Effector CD4-positive, alpha-beta T cell (primary cell): ENCODE measurements around the gene COL23A1.
A peak's percentile ranks its signal among the peaks of the same experiment; 100 is the strongest.

Source experiments
- DNase-seq: peaks from one replicate; pipeline ENCODE4 v3.0.0-alpha.2; 2020

Gene COL23A1

DNA sequence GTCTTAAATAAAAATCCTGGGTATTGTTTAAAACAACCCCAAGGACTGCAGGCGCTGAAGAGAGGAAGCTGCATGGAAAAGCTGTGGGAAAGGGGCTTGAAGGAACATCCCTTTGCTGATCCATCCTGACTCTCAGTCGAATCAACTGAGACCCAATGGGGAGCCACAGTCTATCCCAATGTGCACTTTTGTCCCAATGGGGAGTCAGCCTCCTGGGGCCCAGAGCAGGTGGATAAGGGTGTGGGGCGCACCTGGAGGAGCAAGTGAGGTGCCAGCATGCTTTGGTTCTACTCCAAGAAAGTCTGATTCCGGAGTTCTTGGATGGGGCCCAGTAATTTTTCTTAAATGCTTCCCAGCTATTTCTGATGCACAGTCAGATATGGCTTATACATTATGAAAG, 118.1 kb downstream of the COL23A1 start:
- no peak for DNase-seq

DNA sequence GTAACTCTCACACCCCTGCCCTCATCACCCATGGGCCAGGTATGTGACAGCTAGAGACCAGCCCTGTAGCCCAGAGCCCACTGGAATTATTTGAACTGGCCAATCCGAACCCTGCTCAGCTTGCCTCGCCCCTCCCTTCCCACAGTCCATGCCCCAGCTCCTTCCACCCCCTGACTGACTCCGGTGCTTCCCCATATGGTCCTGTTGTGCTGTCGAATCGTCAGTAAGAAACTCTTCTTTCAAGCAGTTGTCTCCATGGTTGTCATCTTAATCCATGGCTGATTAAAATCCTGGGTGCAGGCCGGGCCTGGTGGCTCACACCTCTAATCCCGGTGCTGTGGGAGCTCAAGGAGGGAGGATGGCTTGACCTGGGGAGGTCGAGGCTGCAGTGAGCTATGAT, 118.5 kb downstream of the COL23A1 start:
- DNase-seq = no peak

DNA sequence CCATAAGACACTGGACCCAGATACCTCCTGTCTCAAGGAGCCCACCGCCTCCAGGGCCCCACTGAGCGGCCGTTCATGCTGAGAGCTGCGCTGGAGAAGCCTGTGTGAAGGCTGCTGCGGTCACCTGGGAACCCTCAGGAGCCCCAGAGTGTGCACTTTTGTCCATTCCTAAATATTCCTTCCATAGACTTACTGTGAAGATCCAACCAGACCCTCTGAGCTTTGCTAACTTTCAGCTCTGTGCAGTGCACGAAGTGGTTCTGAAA, 119.5 kb downstream of the COL23A1 start:
- DNase-seq = no peak

DNA sequence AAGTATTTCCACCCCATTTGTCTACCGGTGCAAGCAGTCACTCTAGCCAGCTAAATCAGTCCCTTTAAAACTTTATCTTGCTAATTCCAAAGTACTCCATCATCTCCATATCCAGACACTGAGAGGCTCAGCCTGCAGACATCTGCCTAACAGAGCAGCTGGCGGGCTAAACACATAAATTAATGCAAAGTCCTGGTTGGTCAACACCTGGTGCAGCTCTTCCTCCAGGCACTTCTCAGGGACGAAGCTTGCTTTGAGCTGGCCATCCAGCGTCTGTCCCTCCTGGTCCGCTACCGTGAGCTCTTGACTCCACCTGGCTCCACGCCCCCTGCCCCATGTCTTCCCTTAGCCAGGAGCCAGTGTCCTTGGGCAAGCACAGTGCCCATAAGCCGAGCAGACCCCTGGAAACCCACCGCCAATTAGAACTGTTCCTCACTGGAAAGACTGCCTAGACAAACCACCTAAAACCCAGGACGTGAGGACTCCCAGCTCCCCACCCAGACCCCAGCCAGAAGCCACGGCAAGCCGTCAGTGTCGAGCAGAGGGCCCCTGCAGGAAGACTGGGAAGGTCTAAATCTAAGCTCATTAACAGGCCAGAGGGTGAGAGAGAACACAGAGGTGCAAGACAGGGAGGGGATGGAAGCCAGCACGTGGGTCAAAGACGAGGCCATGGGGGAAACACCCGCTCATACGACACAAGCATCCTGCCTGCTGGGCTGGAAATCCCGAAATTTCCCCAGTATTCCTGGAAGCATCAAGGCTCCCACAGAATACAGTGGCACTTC, 120.0 kb downstream of the COL23A1 start:
- DNase-seq = no peak

DNA sequence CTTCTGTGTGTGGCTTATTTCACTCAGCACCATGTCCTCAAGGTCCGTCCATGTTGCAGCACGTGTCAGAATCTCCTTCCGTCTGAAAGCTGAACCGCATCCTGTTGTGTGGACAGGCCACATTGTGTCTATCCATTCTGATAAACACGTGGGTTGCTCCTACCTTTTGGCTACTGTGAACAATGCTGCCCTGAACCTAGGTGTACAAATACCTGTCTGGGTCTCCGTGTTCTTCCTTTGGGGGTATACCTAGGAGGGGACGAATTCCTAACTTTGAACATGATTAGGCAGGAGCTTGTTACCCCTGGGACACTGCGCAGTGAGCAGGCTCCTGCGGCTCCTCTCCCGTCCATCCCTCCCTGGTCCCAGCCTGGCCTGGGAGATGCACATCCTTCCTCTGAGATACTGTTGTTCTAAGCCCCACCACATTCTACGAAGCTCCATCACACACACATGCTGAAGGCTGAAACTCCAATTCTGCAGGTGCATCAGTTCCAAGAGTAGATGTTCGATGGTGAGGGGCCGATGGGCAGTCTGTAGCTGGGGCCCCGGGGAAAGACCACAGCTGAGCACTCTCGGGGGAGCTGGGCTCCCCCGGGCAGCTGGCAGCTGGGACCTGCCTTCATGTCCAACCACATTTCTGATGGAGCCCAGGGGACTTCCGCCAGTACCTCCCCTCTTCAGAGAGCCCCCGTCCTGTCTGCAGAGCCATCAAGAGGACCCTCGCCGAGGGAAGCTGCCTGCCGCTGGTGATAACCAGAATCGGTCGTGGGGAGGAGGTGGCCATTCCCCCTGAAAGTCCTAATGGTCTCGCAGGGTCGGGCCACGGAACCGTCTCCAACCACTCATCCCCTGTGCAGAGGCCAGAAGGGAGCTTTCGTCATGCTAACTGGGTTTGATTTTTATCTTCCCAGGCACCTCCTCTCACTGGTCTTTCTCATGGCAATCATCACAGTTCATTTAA, 120.9 kb downstream of the COL23A1 start:
- no peak for DNase-seq

DNA sequence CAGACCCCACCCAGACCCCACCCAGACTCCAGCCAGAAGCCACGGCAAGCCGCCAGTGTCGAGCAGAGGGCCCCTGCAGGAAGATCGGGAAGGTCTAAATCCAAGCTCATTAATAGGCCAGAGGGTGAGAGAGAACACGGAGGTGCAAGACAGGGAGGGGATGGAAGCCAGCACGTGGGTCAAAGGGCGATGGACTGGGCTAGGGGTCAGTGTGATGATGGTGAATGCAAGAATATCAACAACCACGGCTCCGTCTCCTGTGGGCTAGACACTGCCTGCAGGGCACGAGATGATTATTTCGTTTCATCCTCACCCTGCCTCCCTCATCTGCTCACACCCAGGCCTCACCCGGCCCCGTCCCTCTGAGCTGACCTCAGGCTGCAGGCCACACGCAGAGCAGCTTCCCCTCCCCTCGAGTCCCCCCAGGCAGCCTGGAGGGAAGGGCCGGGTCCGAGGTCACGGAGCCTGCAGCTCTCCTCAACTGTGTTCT, 122.0 kb downstream of the COL23A1 start:
- no peak for DNase-seq

DNA sequence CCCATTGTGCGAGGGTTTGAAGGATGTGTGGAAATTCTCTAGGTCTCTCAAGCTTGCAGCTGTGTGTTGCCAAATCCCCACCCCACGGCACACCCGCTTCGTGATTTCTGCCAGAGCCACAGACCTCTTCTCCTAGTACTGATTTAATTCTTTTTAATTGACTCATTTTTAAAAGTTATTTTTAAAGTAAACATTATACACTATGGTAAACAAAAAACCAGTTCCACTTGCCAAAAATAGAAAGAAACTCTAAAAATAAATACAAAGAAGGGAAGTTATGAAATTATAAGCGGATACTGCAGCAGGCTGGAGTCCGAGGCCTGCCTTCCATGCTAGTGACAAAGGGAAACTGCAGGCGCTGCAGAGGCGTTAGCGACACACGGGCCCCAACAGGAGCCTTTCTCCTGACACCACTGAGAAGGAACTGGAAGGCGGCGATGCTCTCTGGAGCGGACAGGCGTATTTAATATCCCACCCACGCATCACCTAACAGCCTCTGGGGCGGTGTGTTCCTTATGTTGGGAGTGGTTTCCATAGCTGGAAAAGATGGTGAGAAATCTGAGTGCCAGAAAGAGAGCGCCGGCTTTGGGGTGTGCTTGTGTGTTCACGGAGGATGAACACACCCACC, 122.5 kb downstream of the COL23A1 start:
- DNase-seq = no peak

DNA sequence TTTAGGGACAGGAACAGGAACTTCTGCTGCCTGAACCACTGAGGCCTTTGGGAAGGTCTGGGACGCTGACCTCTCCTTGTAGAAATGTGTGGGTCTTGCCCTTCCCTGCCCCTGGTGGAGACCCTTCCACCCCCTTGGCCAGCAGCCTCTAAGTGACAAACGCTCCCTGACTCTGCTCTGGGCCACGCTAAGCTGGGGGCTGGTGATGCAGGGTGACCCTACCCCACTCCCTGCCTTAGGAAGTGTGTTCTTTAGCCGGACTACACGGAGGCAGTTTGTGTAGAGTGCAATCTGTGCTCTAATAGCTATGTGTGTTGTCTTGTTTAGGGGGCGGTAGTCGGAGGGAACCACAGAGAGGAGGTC, 123.0 kb downstream of the COL23A1 start:
- no peak for DNase-seq

DNA sequence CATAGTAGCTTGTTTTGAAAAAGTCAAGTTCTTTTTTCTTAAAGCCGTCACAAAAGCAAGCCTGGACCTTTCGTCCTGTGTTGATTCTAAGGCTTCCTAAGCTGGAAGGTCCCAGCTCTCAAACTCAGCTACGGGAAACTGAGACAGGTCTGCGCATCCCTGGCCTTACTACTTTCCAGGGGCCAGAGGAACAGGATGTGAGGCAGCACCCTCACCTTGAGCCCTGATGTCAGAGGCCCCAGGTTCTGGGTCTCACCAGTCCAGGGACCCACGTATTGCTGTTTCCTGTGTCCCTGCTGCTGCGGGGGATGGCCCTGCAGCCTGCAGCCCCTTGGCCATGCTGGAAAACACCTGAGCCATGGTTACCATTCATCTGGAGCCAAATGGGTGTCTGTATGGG, 123.9 kb downstream of the COL23A1 start:
- no peak for DNase-seq

DNA sequence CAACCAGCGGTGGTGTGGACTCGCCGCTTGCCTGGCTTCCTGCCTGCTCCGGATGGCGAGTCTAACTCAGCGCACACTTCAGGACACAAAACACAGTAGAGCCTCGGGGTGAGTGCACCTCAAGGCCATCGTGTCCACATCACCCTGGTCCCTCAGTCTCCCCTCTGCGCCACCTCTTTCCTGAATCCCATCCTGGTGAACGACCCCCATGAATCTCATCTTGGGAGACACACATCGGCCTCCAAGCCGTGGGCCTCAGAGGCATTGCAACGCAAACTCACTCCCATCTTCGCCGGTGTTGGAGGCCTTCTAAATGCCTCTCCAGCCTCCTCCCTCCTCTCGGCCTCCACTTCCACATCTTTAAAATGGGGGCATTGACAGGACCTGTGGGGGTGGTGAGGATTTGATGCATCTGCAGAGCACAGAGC, 124.3 kb downstream of the COL23A1 start:
- no peak for DNase-seq

DNA sequence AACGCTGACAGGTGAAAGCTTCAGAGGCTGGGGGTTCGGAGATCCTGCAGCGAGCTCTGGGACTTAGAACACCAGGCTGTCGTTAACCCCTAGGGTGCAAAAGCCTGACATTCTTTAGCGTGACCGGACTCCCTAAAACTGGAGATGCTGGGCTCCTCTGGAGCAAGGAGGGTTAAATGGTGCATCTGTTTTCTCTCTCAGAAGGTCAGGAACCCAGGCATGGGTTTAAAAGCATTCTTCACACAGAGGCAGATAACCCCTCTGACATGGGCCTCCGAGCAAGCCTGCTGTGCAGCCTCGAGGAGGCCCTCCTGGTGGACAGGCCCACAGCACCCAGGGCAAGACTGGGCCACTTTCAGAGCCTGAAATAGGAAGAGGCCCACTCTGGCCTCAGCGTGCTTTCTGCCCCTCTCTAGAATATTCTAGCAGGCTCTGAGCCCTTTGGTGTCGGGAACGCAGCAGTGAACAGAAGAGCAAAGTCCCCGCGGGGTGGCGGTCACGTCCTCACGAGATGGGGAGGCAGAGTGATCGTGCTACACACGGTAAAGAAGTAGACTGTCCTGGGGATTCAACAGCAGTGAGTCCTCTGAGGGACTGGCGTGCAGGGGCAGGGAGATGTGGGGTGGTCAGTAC, 124.8 kb downstream of the COL23A1 start:
- DNase-seq = no peak

DNA sequence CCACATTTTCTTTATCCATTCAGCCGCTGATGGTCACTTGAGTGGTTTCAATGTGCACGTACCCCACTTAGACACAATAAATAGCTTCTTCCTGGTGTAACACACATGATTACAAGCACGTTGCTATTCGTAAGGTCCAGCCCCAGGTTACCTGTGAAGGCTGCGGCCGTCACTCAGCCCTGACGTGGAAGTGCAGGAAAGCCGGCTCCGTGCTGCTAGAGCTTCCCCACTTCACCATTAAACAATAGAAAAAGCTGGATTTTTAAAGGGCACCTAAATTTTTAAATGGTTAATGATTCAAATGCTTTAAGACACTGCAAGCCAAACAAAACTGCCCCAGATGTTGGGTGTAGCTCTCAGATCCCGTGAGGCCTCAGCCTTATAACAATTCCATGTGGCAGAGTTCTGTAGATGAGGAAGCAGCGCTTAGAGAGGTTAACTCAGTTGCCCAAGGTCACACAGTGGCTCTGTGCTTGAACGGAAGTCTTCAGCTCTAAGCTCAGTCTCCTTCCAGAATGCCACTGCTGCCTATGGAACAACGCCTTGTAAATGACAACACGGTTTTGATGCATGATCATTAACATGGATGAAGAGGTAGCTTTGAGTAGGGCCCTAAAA, 125.7 kb downstream of the COL23A1 start:
- no peak for DNase-seq

DNA sequence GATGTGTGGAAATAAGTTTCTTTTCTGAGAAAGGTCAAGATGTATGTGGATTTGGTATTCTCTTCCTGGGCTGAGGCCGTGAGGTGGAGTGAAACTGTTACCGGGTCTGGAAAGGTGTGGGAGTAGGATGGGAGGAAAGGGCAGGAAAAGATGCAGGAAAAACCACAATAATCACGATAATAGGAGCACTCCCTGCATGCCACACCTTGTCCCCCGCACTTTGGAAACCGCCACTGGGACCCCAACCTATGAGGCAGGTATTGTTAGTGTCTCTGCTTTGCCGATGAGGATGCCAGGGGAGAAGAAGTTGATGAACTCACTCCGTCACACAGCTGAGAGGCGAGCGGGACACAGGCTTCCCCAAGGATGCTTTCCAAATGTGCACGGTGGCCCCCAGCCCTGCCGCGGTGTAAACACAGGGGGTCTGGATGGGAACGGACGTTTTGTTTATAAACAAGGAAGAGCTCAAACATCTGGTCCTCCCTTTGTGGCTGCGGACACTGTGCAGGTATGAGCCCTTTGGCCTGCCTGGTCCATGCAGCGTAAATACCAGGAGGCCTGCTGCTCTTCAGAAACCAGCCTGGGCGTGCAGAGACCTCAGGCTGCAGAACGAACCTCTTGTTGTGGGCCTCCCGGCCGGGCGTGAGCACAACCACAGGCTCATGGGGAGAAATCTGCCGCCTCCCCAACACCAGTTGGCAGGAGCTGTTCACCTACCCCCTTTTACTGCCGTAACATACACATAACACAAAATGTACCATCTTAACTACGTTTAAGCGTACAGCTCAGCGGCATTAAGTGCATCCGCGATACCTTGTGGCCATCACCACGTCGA, 126.7 kb downstream of the COL23A1 start:
- no peak for DNase-seq

DNA sequence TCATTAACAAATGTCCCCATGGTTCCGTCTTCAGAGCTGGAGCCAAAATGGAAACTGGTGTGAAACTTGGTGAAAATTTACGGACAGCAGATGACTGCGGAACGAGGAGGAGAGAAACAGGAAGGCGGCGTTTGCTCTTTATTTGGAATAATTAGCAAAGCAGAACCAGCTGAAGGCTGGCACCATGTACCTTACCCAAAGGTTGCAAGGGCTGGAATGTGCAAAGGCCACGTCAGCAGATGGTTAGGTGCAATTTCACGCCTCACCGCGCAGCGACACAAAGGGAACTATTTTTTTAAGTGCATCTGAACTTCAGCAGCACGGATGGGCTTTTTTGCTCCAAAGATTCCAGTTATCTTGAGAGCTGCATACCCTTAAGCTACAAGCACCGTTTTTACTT, 127.4 kb downstream of the COL23A1 start:
- no peak for DNase-seq

DNA sequence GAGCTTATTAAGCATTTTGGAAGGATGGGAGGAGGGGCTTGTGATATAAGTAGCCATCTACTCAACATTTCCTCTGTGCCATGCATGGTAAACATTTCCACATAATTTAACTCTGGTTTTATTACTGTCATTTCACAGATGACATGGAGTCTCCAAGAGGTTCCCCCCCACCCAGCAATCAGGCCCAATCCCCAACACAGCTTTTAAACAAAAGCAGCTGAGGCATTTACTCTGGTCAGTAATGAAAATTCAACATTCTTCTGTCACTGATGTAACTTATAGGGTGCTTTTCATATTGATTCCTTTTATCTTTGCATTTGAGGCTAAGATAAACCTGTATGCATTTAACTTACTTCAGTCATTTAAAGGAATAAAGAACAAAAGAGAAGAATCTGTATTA, 128.1 kb downstream of the COL23A1 start:
- no peak for DNase-seq

DNA sequence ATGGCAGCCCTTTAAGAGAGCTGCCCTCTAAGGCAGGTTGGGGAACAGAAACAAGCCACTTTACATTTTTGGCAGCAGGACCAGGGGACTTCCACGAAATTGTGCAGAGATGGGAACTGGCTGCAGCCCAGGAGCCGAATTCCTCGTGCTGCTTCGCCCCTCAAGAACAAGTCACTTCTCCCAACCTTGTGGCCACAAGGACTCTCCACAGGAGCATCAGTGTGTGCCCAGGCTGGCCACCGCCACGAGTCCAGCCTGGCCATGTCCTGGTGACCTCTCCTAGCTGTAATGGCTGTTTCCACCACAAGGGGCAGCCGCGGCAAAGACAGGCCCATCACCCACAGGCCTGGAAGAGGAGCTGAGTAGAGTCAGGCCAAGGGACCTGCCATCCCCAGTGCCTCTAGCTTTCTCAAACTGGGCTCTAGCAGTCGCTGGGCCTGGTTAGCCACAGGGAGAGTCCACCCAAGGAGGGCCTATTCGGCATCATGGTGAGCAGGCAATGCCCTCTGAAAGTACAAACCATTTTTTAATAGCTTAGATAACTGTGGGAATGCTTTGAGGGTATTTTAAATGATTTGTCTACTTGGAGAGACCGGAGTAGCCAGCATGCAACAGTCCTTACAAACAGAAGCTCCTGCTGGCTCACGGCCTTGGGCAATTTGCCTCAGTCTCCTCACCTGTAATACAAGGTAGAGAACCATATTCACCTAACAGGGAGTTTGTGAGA, 129.0 kb downstream of the COL23A1 start:
- peak; percentile 9 for DNase-seq

DNA sequence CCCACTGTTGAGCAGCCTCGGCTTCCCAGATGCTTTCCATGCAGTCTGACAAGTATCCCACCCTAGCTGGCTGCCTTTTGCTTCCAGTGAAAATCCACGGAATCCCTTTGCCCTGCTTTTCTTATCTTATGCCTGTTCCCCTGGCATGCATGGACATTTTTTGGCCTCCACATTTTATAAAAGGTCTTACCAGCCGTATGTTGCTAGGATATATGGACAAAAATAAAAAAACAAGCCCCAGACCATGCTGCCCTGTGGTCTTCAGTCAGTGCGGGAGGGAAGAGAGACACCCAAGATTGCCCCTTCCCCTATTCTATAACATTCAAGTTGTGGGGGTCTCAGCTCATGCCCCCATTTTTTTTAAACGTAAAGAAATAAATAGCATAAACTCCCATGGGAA, 129.6 kb downstream of the COL23A1 start:
- no peak for DNase-seq

DNA sequence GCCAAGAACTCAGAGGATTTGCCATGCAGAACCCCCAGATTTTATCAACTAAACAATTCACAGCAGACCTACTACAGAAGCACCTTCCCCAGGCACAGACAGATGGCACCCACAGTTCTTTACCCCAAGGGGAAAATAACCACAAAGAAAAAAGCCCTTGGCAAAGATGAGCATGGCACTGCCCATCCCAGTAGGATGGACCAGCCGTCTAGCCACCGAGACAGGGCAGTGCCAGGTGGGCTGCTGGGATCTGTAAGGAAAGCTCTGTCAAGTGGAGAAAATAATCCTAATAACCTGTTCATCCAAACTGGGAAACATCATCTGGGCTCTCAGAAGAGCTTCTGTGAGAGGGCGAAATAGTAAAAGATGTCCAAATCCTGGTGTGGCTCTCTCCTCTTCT, 130.0 kb downstream of the COL23A1 start:
- no peak for DNase-seq

DNA sequence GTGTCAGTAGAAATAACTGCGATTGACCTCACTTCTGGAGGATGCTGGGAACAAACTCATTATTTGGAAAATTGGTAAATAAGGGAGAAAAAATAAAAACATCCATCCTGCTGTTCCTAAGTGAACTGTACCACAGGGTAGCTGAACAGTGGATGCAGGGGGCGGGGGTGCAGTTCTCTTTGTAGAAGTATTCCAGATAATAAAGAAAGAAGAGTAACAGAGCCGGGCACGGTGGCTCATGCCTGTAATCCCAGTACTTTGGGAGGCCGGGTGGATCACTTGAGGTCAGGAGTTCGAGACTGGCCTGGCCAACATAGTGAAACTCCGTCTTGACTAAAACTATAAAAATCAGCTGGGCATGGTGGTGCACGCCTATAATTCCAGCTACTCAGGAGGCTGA, 132.1 kb downstream of the COL23A1 start:
- DNase-seq = no peak

DNA sequence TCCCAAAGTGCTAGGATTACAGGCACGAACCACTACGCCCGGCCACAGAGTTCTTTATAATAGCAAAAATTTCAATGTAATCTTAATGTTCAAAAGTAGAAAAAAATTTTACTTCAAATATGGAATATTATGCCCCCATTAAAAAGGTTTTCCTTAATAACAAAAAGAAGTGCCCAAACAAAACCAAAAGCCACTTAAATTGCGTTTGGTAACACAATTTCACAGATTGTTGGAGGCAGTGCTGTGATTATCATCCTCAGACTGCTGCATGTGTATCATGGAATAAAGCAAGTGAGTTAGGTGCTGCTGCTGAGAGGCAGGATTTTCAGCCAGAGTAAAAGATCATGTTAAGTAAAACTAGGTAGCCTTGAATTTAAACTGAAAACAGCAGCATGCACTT, 132.7 kb downstream of the COL23A1 start:
- DNase-seq = no peak

DNA sequence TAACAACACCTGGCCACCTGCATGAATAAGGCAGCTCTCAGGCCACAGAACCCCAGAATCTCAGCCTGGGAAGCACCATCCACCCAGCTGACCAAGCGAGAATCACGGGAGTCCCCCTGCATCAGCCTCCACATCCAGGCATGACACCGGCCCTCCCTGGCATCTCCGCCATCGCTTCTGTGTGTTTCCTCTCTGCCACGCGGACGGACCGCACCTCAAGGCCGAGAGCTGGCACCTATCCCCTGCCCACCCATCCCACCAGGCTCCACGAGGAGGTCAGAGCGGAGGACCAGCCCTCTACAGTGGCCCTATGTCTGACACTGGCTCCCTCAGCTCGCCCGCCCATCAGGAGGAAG, 134.7 kb downstream of the COL23A1 start:
- DNase-seq = no peak
